K562 (cell line): ENCODE data around the gene ATL3. TPM values are rescaled to one million over a fixed set of nuclear protein-coding genes. Genes with fewer than 3 reads are reported as not detected.
A peak's percentile ranks its signal among the peaks of the same experiment; 100 is the strongest.

ENCODE experiments used
- ADNP ChIP-seq: fragments of 200-800 bp; sonication (Bioruptor generic); IDR thresholded peaks from 2 replicates; pipeline ENCODE4 v1.6.1; 2016; ENCODE audit warnings: missing genetic modification characterization, missing compliant biosample characterization
- CCNT2 ChIP-seq: IDR thresholded peaks from 2 replicates; pipeline ENCODE4 v1.6.1; 2011; ENCODE audit warnings: borderline replicate concordance, low read depth, mild to moderate bottlenecking, moderate library complexity, mixed read lengths, low read length; ENCODE audit not compliant: insufficient read length; ENCODE audit errors: extremely low read depth
- CLOCK ChIP-seq: fragments of 250-450 bp; sonication (Bioruptor Pico); IDR thresholded peaks from 2 replicates; pipeline ENCODE4 v1.4.0; 2020; ENCODE audit warnings: mild to moderate bottlenecking, moderate library complexity, borderline replicate concordance
- CXXC5 ChIP-seq: fragments of 250-450 bp; sonication (Bioruptor Pico); IDR thresholded peaks from 2 replicates; pipeline ENCODE4 v1.8.0; 2022; ENCODE audit warnings: inconsistent platforms, mild to moderate bottlenecking, moderate library complexity
- MEF2D ChIP-seq: conservative IDR thresholded peaks from 2 replicates; pipeline ENCODE4 v1.6.1; 2016; ENCODE audit warnings: low read depth, missing genetic modification characterization, missing compliant biosample characterization
- MTA1 ChIP-seq: fragments of 450-650 bp; IDR thresholded peaks from 2 replicates; pipeline ENCODE4 v1.6.1; 2017; ENCODE audit warnings: borderline replicate concordance
- PURB ChIP-seq: sonication (generic); formaldehyde crosslinking; IDR thresholded peaks from 2 replicates; pipeline ENCODE4 v1.9.0; 2021; ENCODE audit warnings: low read depth, mild to moderate bottlenecking, missing genetic modification reagents
- RBM14 ChIP-seq: fragments of 200-400 bp; formaldehyde crosslinking; IDR thresholded peaks from 2 replicates; pipeline ENCODE4 v1.6.1; 2018; ENCODE audit warnings: low read depth, mild to moderate bottlenecking, low read length, moderate library complexity, borderline replicate concordance; ENCODE audit not compliant: insufficient read depth
- SMAD4 ChIP-seq: fragments of 250-450 bp; sonication (Bioruptor Pico); conservative IDR thresholded peaks from 2 replicates; pipeline ENCODE4 v1.8.0; 2021; ENCODE audit warnings: inconsistent platforms, mild to moderate bottlenecking, moderate library complexity
- STAT5A ChIP-seq: IDR thresholded peaks from 2 replicates; pipeline ENCODE4 v1.6.1; 2012; ENCODE audit warnings: low read length, inconsistent platforms, borderline replicate concordance
- ZNF408 ChIP-seq: fragments of 250-450 bp; sonication (Bioruptor Pico); IDR thresholded peaks from 2 replicates; pipeline ENCODE4 v1.4.0; 2020; ENCODE audit warnings: low read depth, mild to moderate bottlenecking, moderate library complexity
- polyA plus RNA-seq, 8 experiments: library from polyadenylated mRNA; depleted of rRNA in 4 of 8; stranded (reverse) in 5 of 8; unstranded in 3 of 8; fragments of >200 nt; fragmentation: Nextera tagmentation in 2 of 8; fragmentation: Illumina TruSeq in 1 of 8; extraction: Ambion mirVana in 2 of 8; extraction: Trizol in 1 of 8; gene quantifications; 2 replicates each; pipeline versions ENCODE4 v1.2.1 to v1.2.3, GENCODE V29; 2011 to 2014; ENCODE audit warnings: inconsistent platforms in 1 of 8, missing spikeins in 1 of 8
- total RNA-seq, 7 experiments: library from RNA; depleted of rRNA in 6 of 7; stranded (reverse); fragments of >200 nt in 6 of 7; fragmentation: Illumina TruSeq in 2 of 7; extraction: Trizol in 2 of 7; gene quantifications; 2 replicates each; pipeline versions ENCODE4 v1.2.1 to v1.2.3, GENCODE V29; 2011 to 2021; ENCODE audit warnings: low replicate concordance in 1 of 7
- TF ChIP-seq, protein P1 (sequence below): fragments of 250-450 bp; sonication (Bioruptor Pico); IDR thresholded peaks from 2 replicates; pipeline ENCODE4 v1.5.1; 2021; ENCODE audit warnings: mild to moderate bottlenecking
- TF ChIP-seq, protein P2 (sequence below), 2 experiments: fragments of 450-650 bp; IDR thresholded peaks; 2 replicates each; pipeline ENCODE4 v1.6.1; 2018; ENCODE audit warnings: mild to moderate bottlenecking in 2 of 2, low read depth in 1 of 2; ENCODE audit not compliant: partially characterized antibody in 2 of 2
- TF ChIP-seq, protein P3 (sequence below): fragments of 450-650 bp; IDR thresholded peaks from 2 replicates; pipeline ENCODE4 v1.7.0; 2016; ENCODE audit warnings: borderline replicate concordance

ATL3 gene
- total and polyA plus RNA-seq, 9 of the 15 experiments (the other 6 are each of a cell fraction or from before 2014, with no cell fraction given): 18.2 to 39.8 (median 23.9) TPM

- TF ChIP-seq, protein P1, sequence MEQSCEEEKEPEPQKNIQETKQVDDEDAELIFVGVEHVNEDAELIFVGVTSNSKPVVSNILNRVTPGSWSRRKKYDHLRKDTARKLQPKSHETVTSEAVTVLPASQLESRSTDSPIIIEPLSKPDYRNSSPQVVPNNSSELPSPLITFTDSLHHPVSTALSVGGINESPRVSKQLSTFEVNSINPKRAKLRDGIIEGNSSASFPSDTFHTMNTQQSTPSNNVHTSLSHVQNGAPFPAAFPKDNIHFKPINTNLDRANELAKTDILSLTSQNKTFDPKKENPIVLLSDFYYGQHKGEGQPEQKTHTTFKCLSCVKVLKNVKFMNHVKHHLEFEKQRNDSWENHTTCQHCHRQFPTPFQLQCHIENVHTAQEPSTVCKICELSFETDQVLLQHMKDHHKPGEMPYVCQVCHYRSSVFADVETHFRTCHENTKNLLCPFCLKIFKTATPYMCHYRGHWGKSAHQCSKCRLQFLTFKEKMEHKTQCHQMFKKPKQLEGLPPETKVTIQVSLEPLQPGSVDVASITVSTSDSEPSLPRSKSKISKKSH: no peak
- no peak for TF ChIP-seq MEF2D (tag)
- TF ChIP-seq PURB (CRISPR knock-in tag): no peak
- TF ChIP-seq ZNF408 (CRISPR knock-in tag): no peak
- no peak for TF ChIP-seq CCNT2
- TF ChIP-seq SMAD4: no peak
- TF ChIP-seq, protein P2, sequence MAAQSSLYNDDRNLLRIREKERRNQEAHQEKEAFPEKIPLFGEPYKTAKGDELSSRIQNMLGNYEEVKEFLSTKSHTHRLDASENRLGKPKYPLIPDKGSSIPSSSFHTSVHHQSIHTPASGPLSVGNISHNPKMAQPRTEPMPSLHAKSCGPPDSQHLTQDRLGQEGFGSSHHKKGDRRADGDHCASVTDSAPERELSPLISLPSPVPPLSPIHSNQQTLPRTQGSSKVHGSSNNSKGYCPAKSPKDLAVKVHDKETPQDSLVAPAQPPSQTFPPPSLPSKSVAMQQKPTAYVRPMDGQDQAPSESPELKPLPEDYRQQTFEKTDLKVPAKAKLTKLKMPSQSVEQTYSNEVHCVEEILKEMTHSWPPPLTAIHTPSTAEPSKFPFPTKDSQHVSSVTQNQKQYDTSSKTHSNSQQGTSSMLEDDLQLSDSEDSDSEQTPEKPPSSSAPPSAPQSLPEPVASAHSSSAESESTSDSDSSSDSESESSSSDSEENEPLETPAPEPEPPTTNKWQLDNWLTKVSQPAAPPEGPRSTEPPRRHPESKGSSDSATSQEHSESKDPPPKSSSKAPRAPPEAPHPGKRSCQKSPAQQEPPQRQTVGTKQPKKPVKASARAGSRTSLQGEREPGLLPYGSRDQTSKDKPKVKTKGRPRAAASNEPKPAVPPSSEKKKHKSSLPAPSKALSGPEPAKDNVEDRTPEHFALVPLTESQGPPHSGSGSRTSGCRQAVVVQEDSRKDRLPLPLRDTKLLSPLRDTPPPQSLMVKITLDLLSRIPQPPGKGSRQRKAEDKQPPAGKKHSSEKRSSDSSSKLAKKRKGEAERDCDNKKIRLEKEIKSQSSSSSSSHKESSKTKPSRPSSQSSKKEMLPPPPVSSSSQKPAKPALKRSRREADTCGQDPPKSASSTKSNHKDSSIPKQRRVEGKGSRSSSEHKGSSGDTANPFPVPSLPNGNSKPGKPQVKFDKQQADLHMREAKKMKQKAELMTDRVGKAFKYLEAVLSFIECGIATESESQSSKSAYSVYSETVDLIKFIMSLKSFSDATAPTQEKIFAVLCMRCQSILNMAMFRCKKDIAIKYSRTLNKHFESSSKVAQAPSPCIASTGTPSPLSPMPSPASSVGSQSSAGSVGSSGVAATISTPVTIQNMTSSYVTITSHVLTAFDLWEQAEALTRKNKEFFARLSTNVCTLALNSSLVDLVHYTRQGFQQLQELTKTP (IDR thresholded peaks at IDR 0.05; ENCODE audit: low read depth in 1 of 2, partially characterized antibody in 2 of 2): no peak
- no peak for TF ChIP-seq ADNP (tag)
- no peak for TF ChIP-seq STAT5A
- 0 out of 2 replicates have a peak, but pooled peaks have one; percentile 34 for TF ChIP-seq MTA1
- TF ChIP-seq CLOCK (CRISPR knock-in tag): no peak
- TF ChIP-seq RBM14: no peak
- TF ChIP-seq, protein P3, sequence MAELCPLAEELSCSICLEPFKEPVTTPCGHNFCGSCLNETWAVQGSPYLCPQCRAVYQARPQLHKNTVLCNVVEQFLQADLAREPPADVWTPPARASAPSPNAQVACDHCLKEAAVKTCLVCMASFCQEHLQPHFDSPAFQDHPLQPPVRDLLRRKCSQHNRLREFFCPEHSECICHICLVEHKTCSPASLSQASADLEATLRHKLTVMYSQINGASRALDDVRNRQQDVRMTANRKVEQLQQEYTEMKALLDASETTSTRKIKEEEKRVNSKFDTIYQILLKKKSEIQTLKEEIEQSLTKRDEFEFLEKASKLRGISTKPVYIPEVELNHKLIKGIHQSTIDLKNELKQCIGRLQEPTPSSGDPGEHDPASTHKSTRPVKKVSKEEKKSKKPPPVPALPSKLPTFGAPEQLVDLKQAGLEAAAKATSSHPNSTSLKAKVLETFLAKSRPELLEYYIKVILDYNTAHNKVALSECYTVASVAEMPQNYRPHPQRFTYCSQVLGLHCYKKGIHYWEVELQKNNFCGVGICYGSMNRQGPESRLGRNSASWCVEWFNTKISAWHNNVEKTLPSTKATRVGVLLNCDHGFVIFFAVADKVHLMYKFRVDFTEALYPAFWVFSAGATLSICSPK: 0 out of 2 replicates have a peak, but pooled peaks have one; percentile 36
- TF ChIP-seq CXXC5 (CRISPR knock-in tag): no peak
Observed at GRCh38 chr11:63682066-63683021, 11.2 kb upstream of the ATL3 start (continued).
